Right lobe of liver (tissue), 4 donors: ENCODE measurements around the gene FLNB.

Experiments
- POLR2A ChIP-seq: fragments of 450-650 bp; IDR thresholded peaks from one replicate; pipeline ENCODE4 v1.6.1; 2017; ENCODE audit warnings: antibody characterized with exemption, mild to moderate bottlenecking
- TF ChIP-seq, protein P1 (sequence below), 4 donors: fragments of 200-600 bp in 3 of 4; fragments of 450-650 bp in 1 of 4; IDR thresholded peaks; one replicate each; pipeline versions ENCODE4 v1.5.1 to v1.8.0; 2016 to 2022; ENCODE audit warnings: antibody characterized with exemption in 4 of 4, mild to moderate bottlenecking in 2 of 4
- donor health status: DM: no; HTN: no; CAD: no.
- donor health status: DM: no; HTN: no; CAD: no.
- donor health status: DM: no; HTN: yes; CAD: no.

DNA sequence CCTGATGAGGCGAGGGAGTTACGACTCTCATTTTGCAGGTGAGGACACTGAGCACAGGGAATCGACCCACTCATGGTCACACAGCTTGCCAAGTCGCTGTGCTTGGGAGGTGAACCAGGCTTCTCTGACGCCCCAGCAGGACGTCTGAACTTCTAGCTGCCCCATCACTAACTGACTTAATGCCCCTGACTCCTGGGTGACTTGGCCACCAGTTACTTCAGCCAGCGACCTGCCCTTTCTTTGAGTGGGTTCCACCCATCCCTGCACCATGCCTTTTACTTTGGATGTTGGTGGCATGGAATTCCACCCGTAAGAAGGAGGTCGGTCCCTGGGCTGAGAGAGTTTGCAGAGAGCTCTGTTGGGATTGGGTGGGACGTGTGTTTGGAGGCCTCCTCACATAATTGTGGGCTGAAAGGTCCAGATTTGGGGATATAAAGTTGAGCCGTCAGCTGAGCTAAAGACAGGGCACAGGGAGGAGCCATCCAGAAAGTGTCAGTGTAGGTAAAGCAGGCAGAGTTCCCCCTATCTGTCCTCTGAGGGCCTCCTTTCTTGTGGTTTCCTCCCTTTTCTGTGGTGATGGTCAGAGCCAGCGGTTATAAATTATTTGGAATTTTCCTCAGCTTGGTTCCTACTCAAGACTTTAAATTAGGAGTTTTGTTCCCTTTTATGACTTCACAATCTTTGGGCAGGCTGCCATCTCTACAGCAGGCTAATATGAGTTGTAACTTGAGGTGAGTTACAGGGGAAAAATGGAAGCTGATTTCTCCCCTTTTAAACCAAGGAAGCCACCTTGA, 55.0 kb downstream of the FLNB start:
- TF ChIP-seq POLR2A, result no peak
- TF ChIP-seq, protein P1, sequence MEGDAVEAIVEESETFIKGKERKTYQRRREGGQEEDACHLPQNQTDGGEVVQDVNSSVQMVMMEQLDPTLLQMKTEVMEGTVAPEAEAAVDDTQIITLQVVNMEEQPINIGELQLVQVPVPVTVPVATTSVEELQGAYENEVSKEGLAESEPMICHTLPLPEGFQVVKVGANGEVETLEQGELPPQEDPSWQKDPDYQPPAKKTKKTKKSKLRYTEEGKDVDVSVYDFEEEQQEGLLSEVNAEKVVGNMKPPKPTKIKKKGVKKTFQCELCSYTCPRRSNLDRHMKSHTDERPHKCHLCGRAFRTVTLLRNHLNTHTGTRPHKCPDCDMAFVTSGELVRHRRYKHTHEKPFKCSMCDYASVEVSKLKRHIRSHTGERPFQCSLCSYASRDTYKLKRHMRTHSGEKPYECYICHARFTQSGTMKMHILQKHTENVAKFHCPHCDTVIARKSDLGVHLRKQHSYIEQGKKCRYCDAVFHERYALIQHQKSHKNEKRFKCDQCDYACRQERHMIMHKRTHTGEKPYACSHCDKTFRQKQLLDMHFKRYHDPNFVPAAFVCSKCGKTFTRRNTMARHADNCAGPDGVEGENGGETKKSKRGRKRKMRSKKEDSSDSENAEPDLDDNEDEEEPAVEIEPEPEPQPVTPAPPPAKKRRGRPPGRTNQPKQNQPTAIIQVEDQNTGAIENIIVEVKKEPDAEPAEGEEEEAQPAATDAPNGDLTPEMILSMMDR (IDR thresholded peaks at IDR 0.05), result no peak
